ENCODE data around the gene ADAMTS13.
A peak's percentile ranks its signal among the peaks of the same experiment; 100 is the strongest.
"Not testable (repeated sequence)": the region's sequence is repeated elsewhere in the genome, so short reads cannot be mapped to it uniquely, and the experiment has no call there.

The ADAMTS13 gene

GRCh38 chr9:133449760-133450159 is 27.6 kb downstream of the ADAMTS13 start:
- no peak overlapping the region for H3K4me3 ChIP-seq (ENCODE audit: low read depth, low read length)
- DNase-seq (ENCODE audit: low read depth): no peak
- TF ChIP-seq, protein P1, sequence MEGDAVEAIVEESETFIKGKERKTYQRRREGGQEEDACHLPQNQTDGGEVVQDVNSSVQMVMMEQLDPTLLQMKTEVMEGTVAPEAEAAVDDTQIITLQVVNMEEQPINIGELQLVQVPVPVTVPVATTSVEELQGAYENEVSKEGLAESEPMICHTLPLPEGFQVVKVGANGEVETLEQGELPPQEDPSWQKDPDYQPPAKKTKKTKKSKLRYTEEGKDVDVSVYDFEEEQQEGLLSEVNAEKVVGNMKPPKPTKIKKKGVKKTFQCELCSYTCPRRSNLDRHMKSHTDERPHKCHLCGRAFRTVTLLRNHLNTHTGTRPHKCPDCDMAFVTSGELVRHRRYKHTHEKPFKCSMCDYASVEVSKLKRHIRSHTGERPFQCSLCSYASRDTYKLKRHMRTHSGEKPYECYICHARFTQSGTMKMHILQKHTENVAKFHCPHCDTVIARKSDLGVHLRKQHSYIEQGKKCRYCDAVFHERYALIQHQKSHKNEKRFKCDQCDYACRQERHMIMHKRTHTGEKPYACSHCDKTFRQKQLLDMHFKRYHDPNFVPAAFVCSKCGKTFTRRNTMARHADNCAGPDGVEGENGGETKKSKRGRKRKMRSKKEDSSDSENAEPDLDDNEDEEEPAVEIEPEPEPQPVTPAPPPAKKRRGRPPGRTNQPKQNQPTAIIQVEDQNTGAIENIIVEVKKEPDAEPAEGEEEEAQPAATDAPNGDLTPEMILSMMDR (IDR thresholded peaks at IDR 0.05; ENCODE audit: low read depth, low read length, missing control alignments): no peak
- in situ Hi-C loops (cut with HindIII; ENCODE audit: low sequenced_read_pairs): no loop called here

GRCh38 chr9:133451865-133452264 is 29.7 kb downstream of the ADAMTS13 start:
- H3K4me3 ChIP-seq (ENCODE audit: low read depth, low read length); DNase-seq (ENCODE audit: low read depth); in situ Hi-C loops (cut with HindIII; ENCODE audit: low sequenced_read_pairs): not testable (repeated sequence)

DNA sequence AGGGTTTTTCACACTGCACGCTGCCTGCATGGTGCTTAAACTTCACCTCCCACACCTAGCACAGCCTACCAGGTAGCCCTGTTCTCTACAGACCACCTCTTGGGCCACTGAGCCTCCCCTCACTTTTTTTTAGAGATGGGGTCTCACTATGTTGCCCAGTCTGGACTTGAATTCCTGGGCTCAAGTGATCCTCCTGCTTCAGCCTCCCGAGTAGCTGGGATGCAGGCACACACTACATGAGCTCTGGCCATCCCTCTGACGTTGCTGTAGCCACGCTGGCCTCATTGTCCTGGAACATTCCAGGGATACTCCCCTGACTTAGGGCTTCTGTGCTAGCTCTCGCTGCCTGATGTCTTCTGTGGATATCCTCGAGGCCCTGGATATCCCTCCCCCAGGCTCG is 30.4 kb downstream of the ADAMTS13 start:
- in situ Hi-C loops (cut with HindIII; ENCODE audit: low sequenced_read_pairs): no loop called here
- DNase-seq (ENCODE audit: low read depth): no peak
- H3K4me3 ChIP-seq (ENCODE audit: low read depth, low read length): no peak overlapping the region
- TF ChIP-seq, protein P1 (IDR thresholded peaks at IDR 0.05; ENCODE audit: low read depth, low read length, missing control alignments): no peak

GRCh38 chr9:133453651-133454050 is 31.5 kb downstream of the ADAMTS13 start:
- TF ChIP-seq, protein P1 (IDR thresholded peaks at IDR 0.05; ENCODE audit: low read depth, low read length, missing control alignments): no peak
- in situ Hi-C loops (cut with HindIII; ENCODE audit: low sequenced_read_pairs): no loop called here
- peak; percentile 15 for DNase-seq (ENCODE audit: low read depth)
- no peak overlapping the region for H3K4me3 ChIP-seq (ENCODE audit: low read depth, low read length)

- DNase-seq (ENCODE audit: low read depth): no peak
- in situ Hi-C loops (cut with HindIII; ENCODE audit: low sequenced_read_pairs): no loop called here
- no peak overlapping the region for H3K4me3 ChIP-seq (ENCODE audit: low read depth, low read length)
- TF ChIP-seq, protein P1 (IDR thresholded peaks at IDR 0.05; ENCODE audit: low read depth, low read length, missing control alignments): no peak
These were observed 32.2 kb downstream of the ADAMTS13 start for GRCh38 chr9:133454325-133454724.

GRCh38 chr9:133454943-133455673 is 32.9 kb downstream of the ADAMTS13 start:
- no peak overlapping the region for H3K4me3 ChIP-seq (ENCODE audit: low read depth, low read length)
- TF ChIP-seq, protein P1 (IDR thresholded peaks at IDR 0.05; ENCODE audit: low read depth, low read length, missing control alignments): no peak
- DNase-seq (ENCODE audit: low read depth): no peak
- in situ Hi-C loops (cut with HindIII; ENCODE audit: low sequenced_read_pairs): no loop called here

DNA sequence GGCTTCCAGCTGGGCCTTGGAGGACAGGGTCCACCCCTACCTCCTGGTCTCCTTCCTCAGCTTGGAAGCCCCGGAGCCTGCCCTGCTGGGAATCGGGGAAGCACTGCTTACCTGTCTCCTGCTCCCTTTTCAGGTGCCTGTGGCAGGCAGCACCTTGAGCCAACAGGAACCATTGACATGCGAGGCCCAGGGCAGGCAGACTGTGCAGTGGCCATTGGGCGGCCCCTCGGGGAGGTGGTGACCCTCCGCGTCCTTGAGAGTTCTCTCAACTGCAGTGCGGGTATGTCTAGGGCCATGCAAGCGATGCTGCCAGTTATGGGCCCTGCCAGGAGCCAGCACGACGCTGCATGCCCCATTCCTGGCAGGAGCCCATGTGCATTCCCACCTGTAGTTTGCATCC is 33.8 kb downstream of the ADAMTS13 start:
- DNase-seq (ENCODE audit: low read depth): no peak
- H3K4me3 ChIP-seq (ENCODE audit: low read depth, low read length): no peak overlapping the region
- in situ Hi-C loops (cut with HindIII; ENCODE audit: low sequenced_read_pairs): no loop called here
- TF ChIP-seq, protein P1 (IDR thresholded peaks at IDR 0.05; ENCODE audit: low read depth, low read length, missing control alignments): no peak

Measured in astrocyte of the cerebellum (primary cell).